NCI-H446 treated with DMSO at 0.1 percent for 48 hours (cell line): Measurements from ENCODE around the gene PTBP1.
"Not testable (repeated sequence)": the region's sequence is repeated elsewhere in the genome, so short reads cannot be mapped to it uniquely, and the experiment has no call there.

Experiments
- DNase-seq: peaks from one replicate; lab custom pipeline; 2025; lab: John Stamatoyannopoulos, UW

Gene PTBP1

DNA sequence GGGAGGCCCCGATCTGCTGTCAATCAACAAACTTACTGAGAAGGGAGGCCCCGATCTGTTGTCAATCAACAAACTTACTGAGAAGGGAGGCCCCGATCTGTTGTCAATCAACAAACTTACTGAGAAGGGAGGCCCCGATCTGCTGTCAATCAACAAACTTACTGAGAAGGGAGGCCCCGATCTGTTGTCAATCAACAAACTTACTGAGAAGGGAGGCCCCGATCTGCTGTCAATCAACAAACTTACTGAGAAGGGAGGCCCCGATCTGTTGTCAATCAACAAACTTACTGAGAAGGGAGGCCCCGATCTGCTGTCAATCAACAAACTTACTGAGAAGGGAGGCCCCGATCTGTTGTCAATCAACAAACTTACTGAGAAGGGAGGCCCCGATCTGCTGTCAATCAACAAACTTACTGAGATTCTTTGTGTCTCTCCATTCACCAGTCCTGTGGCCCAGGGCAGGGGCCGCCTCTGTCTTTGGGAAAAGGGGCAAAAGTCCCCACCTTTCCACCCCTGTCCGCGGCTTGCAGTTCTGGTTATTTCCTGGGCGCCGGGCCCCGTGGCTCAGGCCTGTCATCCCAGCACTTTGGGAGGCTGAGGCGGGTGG lies 56.5 kb downstream of the PTBP1 start:
- not testable (repeated sequence) for DNase-seq

DNA sequence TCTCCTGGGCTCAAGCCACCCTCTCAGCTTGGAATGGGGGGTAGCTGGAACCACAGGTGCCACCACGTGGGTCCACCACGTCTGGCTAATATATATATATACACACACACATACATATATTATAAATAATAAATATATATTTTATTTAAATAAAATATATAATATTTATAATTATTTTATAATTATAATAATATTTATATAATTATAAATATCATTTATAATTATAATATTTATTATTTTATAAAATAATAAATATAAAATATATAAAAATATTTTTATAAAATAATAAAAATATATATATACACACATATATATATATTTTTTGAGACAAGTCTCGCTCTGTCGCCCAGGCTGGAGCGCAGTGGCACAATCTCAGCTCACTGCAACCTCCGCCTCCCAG lies 57.3 kb downstream of the PTBP1 start:
- DNase-seq = no peak

DNA sequence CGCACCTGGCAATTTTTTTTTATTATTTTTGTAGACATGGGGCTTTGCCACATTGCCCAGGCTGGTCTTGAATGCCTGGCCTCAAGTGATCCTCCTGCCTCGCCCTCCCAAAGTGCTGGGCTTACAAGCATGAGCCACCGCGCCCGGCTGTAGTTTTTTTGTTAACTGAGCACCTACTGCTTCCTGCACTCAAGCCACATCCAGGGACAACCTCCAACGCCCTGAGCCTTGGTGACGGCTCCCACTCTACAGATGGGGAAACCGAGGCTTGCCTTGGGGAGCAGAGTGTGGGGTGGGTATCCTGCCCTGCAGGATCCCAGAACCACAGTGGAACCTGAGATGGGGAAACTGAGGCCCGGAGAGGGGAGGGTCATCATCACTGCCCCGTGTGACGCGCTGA lies 57.9 kb downstream of the PTBP1 start:
- DNase-seq = no peak

DNA sequence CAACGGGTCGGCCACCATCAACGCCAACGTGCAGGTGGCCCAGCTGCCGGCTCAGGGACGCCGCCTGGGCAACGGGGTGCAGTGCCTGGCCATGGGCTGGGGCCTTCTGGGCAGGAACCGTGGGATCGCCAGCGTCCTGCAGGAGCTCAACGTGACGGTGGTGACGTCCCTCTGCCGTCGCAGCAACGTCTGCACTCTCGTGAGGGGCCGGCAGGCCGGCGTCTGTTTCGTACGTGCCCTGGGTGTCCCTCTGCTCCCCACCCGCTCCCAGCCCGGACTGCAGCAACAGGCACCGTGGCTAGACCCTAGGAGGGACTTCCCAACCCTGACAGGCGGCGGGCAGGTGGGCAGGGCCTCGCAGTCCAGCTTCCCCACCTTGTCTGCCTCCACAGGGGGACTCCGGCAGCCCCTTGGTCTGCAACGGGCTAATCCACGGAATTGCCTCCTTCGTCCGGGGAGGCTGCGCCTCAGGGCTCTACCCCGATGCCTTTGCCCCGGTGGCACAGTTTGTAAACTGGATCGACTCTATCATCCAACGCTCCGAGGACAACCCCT lies 58.4 kb downstream of the PTBP1 start:
- DNase-seq = no peak

DNA sequence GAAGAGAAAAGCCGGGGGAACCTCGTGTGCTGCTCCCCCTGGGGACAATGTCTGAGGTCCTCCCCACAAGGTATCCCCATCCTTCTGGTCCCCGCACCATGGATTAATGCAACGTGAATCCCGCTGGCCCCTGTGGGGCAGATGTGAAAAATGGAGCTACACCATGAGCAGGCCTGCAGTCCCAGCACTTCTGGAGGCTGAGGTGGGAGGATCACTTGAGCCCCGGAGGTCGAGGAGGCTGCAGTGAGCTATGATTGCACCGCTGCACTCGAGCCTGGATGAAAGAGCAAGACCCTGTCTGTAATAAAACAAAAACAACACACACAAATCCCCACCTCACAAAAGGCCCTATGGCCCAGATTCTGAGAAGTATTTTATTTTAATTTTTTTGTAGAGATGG lies 61.0 kb downstream of the PTBP1 start:
- no peak for DNase-seq

DNA sequence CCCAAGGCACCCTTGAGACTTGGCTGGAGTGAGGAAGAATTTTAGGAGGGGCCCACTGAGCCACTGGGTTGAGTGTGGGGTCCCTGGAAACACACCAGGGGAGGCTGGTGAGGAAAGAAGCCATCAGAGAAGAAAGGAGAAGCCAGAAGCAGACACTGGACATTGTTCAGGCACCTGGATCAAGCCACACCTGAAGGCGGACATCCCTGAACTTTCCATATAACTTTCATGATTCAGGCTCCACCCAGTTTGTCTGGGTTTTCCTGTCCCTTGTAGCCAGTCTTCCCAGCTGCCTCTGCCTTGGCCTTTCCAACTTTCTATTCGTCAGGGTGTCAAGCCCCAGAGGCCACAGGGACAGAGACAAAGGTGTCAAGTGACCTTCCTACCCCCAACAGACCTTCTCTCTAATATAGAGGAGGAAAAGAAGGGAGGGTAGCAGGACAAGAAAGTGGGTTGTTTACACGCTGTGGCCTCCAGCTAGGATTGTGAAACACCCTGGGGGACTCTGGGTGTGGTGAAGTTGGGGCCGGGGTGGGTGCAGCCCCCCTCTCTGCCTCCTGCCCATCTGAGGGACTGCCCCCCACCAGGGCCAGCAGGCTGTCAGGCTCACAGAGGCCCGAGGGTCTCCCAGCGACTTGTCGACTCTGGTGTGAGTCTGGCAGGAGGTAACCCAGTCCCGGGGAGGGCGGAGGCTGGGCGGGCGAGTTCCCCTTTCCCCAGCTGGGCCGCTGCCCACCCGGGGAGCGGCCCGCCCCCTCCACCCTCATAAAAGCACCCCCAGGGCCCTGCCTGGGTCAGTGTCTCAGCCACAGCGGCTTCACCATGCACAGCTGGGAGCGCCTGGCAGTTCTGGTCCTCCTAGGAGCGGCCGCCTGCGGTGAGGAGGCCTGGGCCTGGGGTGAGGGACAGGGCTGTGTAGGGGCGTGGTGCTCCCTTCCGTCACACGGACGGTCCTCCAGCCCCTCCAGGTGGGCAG lies 61.9 kb downstream of the PTBP1 start, which contains the start of gene CFD:
TSS of gene CFD (plus strand) at position 797 of the 976 bp plus-strand sequence. CDS start at position 823, 26 bp downstream.
- no peak for DNase-seq

DNA sequence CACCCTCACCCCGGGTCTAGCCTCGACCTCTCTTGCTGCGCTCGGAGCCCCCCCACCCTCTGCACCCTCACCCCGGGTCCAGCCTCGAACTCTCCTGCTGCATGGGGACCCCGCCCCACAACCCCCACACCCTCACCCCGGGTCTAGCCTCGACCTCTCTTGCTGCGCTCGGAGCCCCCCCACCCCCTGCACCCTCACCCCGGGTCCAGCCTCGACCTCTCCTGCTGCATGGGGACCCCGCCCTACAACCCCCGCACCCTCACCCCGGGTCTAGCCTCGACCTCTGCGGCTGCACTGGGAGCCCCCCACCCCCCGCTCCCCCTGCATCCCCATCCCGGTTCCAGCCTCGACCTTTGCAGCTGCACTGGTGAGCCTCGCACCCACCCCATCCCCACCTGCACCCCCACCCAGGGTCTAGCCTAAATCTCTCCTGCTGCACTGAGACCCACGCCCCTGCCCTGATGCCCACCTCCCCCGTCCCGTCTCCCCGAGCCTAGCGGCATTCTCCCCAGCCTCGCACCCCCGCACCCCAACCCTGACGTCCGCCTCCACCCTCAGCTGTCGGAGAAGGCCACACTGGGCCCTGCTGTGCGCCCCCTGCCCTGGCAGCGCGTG lies 64.0 kb downstream of the PTBP1 start:
- no peak for DNase-seq
